ENCODE data around the gene PAGE4.

PAGE4 gene

DNA sequence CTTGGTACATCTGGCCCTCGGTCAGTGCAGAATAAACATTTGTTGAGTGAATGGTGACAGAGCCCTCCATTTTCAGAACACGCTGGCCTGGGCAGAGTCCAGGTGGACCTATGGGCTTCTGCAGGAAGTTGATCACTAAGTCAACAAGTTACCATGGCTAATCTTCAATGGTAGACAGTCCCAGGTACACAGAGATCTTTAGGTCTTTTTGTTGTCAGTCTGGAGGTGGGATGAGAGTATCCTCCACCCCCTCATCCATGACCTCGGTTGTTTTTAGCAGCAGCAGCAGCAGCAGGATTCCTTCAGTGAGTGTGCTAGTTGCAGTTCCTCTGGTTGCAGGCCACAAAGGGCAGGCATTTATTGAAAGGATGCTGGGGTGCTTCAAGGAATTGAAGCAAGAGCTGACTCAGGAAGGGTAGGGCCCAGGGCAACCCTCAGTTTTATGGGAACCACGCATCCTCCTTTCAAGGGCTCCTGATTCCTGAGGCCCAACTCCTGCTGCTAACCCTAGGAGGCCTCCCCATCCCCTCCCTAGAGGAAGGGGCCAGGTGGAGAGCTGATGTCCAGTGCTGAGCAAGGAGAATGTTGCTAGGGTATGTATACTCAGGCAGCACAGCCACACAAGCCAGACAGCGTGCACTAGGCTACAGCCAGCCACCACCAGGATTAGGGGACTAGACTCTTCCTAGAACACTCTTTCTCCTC, 48.4 kb downstream of the PAGE4 start:
- no peak for DNase-seq

DNA sequence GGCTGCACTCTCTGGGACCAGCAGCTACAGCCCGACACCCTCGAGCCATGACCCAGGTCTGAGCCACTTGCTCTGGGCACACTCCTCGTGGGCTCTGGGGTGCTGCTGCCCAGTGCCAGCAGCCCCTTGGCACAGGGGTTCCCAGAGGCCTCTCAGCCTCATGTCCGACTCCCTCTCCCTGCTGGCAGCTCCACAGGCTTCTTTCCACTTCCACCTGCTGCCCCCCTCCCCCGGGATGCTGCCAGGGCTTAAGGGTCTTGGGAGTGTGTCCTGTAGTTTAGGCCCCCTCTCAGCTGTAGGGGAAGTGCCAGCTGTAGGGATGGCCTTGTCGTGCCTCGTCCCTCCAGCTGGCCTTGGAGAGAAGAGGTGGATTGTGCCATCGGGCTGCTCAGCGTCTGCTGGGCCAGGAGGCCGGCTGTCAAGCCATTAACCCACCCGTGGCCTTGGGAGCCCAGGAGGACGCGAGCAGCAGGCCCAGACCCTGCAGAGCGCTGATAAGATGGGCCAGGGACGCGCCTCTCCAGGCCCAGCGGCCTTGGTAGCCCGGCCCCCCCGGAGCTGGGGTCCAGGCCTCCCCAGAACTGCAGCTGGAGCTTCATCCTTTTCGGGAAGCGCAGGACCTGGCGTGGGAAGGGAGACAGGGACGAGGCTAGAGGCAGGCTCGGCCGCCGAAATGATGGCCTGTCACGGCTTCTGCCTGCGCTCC, 49.2 kb downstream of the PAGE4 start:
- no peak for DNase-seq

DNA sequence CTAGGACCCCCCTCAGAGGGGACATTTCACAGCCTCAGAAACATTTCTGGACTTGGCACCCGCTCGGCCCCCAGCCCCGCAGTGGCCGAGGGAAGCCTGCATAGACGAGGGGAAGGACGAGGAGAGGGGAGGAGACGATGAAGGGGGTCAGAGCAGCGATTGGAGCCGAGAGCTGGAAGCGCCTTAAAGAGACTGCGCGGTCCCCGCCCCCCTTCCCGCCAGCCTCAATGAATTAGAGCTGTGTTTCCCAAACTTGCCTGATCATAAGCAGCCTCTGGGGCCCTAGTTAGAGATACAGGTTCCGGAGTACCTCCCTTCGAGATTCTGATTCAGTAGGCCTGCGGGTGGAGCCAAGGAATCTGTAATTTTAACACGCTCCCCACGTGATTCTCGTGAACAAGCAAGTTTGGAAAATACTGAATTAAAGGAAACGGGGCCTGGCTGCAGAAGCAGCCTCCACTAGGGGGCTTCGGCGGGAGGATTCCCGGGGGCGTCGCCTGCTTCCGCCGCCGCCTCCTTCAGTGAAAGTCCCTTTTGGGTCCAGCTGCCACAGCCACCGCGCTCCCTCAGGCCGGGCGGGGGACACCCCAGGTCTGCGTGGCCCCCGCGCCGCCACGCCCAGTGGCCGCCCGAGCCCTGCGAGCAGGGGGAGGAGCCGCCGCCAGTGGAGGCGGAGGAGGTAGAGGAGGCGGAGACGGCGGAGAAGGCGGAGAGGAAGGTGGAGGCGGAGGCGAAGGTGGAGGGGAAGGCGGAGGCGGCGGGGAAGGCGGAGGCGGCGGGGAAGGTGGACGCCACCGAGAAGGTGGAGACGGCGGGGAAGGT, 49.9 kb downstream of the PAGE4 start, which contains the start of gene USP27X:
Gene USP27X (plus strand): TSS at position 651 of the 822 bp plus-strand sequence. CDS start 824 bp downstream, outside the sequence.
- DNase-seq: peak; percentile 14

DNA sequence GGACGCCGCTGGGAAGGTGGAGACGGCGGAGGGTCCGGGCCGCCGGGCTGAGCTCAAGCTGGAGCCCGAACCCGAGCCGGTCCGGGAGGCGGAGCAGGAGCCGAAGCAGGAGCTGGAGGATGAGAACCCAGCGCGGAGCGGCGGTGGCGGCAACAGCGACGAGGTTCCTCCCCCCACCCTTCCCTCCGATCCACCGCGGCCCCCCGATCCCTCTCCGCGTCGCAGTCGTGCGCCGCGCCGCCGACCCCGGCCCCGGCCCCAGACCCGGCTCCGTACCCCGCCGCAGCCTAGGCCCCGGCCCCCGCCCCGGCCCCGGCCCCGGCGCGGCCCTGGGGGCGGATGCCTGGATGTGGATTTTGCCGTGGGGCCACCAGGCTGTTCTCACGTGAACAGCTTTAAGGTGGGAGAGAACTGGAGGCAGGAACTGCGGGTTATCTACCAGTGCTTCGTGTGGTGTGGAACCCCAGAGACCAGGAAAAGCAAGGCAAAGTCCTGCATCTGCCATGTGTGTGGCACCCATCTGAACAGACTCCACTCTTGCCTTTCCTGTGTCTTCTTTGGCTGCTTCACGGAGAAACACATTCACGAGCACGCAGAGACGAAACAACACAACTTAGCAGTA, 50.7 kb downstream of the PAGE4 start:
- no peak for DNase-seq

DNA sequence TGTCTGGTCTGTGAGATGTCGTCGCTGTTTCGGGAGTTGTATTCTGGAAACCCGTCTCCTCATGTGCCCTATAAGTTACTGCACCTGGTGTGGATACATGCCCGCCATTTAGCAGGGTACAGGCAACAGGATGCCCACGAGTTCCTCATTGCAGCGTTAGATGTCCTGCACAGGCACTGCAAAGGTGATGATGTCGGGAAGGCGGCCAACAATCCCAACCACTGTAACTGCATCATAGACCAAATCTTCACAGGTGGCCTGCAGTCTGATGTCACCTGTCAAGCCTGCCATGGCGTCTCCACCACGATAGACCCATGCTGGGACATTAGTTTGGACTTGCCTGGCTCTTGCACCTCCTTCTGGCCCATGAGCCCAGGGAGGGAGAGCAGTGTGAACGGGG, 51.6 kb downstream of the PAGE4 start:
- DNase-seq: no peak
